Stimulated activated CD4-positive, alpha-beta T cell treated with anti-CD3 and anti-CD28 coated beads, TNF-alpha, amount 100 ng/mL, for 24 hours (primary cell): ENCODE results near the gene SLC4A2.

ENCODE experiments used
- DNase-seq, 3 experiments: peaks; one replicate each; pipeline ENCODE4 v3.0.0-alpha.2; 2020; ENCODE audit warnings: low read depth in 3 of 3

The SLC4A2 gene

DNA sequence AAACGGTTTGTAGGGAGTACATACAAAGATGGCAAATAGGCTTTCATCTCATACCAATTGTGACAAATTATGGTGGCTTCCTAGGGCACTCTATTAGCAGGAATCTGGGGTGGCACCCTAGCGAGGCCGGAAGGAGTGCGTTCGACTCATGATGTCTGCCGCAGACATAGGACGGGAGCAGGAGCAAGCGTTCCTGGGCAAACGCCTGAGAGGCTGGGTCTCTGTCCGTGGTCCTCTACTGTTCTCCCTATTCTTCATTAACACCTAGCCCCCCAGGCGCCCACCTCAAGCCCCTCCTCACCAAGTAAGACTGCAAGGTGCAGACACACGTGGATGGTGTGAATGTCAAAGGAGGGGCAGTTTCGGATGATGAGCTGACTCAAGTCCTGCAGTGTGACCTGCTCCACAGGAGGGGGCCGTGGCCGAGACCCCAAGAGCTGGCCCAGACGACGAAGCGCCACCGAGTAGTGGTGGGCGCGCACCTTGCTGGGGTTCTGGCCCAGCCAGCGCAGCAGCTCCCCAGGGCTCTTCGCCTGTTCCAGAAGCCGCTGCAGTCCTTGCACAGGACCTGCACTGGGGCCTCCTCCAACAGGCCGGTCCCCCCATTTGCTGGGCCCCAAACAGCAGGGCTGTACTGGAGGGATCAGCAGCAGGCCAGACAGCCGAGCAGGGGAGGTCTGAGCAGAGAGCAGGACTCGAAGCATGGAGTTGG lies 20.0 kb downstream of the SLC4A2 start:
- no peak for DNase-seq

DNA sequence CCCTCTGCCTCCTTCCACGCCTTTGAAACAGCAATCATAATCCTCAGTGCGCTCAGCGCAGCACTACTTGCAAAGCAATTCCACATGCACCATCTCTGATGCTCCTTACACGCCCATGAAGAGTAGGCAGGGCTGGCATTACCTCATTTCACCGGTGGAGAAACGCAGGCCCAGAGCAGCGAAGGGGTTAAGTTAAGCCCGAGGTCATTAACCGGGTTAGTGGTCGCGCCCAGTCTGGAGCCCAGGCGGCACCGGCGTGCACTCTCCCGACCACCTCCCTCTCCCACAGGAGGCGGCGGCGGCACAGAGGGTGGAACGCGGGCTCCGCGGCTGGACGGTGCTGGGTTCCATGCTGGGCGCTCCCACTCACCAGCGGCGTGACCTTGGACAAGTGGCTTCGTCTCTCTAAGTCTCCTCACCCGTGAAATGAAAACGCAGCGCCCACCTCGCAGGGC lies 20.7 kb downstream of the SLC4A2 start:
- no peak for DNase-seq

DNA sequence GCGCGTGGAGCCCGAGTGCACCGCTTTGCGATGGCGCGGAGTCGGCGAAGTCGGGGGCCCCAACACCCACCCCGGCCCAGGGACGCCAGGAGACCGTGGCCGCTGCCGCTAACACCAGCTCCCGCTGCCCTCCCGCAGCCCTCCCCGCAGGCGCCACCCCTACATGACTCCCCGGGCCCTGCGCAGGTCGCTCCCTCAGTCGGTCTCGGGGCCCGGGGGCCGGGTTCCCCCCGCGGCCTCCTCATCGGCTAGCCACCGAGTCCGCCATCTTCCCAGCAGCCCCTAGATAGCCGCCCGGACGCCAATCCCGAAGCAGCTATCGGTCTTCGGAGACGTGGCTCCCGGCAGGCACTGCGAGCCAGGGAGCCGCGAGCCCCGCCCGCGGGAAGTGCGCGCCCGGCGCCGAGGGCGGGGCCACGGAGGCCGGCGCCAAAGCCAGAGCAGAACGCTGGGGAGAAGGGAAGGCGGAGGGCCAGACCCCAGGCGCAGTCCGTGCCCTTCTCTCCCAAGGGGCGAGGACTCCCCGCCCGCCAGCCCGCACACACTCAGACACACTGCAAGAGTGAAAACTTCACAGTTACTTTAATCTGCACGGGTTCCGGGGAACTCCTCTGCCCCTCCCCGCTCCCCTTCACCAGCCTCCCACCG lies 21.3 kb downstream of the SLC4A2 start, which contains the start of gene FASTK:
Gene FASTK (minus strand): TSS at position 288 of the 648 bp plus-strand sequence. CDS start 43 bp downstream, at position 245.
- peak; percentile 74 to 87 (median 74) for DNase-seq

DNA sequence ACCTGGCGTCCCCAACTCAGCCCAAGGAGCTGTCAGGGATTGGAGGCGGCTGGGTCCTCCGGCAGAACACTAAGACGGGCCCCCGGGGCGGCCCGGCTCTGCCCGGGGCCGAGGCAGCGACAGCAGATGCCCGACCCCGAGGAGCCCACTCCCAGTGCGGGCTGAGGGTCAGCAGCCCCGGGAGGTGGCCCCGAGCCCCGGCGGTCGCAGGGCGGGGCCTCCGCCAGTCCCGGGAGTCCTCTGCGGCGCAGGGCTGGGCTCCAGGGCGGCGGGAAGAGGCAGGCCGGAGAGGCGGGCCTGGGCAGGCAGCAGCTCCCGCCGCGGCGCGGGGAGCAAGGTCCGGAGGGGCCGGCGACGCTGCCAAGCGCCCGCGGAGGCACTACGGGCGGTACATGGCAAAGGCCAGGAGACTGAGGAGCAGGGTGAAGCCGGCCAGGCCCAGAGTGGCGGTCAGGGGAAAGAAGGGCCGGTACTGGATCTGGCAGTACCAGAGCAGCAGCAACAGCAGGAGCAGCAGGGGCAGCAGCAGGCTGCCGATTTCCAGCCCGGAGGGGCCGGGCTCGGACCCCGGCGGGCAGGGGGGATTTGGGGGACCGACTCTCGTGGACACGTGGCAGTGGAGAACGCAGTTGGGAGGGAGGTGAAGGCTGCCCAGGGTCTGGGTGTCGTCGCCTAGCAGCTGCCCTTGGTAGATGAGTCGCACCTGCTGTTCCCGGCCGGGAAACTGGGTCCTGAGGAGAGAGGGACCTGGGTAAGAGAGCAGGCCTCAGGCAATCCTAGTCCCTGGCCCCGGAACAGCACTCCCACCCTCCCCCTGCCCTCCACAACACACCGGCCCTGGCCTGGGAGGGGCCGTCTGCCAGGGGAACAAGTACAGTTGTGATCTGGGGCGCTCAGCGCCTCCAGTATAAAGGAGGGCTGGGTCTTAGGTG lies 22.0 kb downstream of the SLC4A2 start:
- no peak for DNase-seq

DNA sequence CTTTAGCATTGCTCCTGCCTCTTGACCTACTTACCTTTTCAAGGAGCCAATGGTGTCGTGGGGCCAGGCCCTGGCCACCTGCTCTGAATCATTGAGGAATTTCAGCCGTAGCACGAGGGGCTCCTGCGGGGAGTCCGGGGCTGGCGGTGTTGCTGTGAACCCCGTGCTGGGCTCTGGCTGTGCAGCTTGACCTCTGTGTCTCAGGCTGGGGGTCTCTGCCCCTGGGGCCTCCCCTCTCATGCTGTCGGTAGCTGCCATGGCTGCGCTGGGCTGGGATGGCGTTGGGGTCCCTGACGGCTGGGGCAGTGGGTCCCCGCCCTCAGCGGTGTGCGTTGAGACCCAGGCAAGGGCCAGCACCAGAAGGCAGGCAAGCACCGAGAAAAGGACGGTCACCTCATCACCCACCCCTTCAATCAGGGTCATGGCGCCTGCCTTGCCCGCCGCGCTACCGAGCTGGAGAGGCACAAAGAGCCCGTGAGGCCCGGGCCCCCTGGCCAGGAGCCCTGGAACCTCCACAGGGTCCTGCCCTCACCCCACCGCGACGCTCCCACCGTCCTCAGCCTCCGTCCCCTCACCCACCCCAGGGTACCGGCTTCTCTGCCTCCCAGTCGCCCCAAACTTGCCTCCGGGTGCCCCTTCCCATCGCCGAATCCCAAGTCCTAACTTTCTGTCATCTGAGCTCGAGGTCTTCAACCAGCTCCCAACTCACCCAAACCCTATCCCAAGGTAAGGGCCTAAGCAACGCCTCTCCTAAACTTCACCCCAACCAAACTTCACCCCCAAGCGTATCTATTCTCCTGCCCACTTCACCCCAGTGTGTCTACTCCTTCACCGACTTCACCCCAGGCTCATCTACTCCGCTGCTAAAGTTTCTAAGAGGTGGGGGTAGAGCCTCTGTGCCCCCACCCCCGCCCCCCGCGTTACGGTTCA lies 23.0 kb downstream of the SLC4A2 start:
- DNase-seq: no peak

DNA sequence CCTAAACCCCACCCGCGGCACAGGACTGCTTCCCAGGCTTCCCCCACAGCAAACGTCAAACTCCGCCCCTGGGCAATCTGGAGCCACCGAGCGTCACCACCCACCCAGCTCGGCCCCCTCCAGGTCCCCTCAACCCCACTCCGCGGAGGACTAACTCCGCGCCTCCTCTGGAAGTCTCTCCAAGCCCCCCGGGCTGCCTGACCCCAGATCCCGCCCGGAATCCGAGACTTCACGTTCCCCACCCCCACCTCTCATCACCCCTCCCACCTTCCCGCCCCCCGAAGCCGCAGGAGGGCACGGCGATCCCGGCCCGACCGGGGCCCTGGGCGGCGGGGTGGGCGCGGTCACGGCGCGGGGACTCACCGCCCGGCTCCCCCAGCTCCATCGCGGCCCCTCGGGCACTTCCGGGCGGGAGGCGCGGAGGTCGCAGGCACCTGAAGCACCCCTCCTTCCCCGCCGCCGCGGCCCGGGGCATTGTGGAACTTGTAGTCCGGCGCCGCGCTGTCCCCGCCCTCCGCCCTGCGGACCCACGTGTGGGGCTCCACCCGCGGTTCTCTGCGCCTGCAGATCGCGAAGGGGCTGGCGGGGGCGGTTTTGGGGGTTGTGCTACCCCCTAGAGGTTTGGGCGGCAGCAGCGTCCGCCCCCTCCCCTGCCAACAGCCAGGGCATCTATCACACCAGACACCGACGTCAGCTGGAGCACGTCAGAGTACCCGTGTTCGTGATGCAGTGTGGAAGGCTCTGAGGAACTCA lies 23.9 kb downstream of the SLC4A2 start, which contains the start of gene TMUB1:
Gene TMUB1 (minus strand): TSS at position 423 of the 753 bp plus-strand sequence. CDS start 930 bp downstream, outside the sequence.
- peak; percentile 65 to 81 (median 67) for DNase-seq

DNA sequence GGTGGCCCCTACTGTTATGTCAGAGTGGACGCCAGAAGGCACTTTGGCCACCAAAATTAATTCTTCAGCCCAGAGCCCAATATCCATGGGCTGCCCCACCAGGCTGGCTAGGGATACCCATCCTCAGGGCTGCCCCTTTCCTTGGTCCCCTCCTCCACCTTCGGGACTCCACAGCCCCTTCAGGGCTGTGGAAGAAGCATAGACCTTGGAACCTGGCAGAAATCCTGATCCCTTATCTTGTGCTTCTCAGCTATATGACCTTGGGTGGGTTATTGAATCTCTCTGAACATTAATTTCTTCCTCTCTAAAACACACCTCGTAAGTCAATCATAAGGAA lies 24.4 kb downstream of the SLC4A2 start:
- no peak for DNase-seq

DNA sequence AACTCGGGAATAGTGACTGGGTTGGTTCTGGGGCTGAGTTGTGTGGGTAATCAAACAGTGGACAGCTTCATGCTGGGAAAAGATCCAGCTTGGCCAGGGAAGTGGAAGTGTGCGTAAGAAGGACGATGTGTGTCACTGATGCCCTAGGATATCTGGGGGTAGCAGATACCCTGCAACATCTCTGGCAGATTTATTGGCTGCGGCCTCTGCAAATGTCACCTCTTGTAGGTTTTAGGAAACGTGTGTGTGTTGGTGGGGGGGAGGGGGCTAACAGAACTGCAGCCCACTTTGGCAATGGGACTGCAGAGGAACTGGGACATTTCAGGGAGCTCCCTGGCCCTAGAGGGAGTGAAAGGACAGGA lies 25.9 kb downstream of the SLC4A2 start:
- DNase-seq: no peak

DNA sequence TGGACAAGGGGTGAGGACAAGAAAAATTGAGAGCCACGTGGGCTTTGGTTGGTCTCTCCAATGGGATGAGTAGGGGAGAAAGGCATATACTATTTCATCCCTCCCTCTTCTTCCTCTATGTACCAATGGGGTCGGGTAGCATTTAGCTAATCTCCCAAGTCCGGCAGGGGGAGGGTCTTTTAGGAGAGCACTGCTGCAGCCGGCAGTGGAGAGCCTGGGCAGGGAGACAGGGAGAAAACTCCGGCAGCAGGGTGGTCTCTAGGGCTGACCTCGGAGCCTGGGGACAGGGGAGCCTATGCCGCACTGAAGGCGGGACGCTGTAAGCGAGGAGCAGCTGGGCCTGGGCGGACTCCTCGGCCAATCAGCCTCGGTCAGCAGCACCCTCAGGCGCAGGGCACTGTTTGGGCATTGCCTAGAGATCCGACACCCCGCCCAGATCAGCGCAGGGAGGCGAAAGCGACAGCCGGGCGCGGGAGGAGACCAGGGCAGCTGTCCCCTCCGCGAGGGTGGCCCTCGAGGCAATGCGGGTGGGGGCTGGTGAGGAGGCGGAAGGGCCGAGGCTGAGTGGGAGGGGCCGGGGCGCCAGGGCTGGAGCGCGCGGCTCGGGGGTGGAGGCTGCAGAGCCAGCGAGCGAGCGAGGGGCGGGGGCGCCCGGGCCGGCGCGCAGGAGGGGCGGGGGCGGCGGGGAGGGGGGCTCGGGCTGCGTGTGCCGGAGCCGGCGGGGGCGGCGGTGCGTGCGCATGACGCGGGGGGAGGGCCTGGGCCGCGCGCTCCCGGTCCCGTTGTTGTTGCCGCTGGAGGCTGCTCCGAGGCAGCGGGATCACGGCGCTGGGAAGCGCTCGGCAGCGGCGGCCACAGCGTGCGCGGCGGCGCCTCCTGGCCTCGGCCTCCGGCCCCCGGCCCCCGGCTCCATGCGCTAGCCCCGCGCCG lies 26.6 kb downstream of the SLC4A2 start, which contains the start of gene AGAP3:
Gene AGAP3 (plus strand): TSS at position 785 of the 930 bp plus-strand sequence. CDS start 267 bp downstream, outside the sequence.
- peak in 2 of 3 experiments; percentile 32 to 60 for DNase-seq

DNA sequence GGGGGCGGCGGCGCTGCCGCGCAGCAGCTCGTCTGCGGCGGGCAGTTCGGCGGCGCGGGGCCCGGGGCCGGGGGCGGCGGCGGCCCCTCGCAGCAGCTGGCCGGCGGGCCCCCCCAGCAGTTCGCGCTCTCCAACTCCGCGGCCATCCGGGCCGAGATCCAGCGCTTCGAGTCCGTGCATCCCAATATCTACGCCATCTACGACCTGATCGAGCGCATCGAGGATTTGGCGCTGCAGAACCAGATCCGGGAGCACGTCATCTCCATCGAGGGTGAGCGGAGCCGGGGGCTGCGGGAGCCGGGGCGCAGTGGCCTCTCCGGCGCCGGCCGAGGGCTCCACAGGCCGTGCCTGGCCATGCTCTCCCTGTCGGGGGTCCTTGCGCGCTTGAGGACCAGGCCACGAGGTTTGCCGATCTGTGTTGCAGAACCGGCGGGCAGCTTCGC lies 27.4 kb downstream of the SLC4A2 start:
- DNase-seq: peak in 2 of 3 experiments; percentile 14 to 36

DNA sequence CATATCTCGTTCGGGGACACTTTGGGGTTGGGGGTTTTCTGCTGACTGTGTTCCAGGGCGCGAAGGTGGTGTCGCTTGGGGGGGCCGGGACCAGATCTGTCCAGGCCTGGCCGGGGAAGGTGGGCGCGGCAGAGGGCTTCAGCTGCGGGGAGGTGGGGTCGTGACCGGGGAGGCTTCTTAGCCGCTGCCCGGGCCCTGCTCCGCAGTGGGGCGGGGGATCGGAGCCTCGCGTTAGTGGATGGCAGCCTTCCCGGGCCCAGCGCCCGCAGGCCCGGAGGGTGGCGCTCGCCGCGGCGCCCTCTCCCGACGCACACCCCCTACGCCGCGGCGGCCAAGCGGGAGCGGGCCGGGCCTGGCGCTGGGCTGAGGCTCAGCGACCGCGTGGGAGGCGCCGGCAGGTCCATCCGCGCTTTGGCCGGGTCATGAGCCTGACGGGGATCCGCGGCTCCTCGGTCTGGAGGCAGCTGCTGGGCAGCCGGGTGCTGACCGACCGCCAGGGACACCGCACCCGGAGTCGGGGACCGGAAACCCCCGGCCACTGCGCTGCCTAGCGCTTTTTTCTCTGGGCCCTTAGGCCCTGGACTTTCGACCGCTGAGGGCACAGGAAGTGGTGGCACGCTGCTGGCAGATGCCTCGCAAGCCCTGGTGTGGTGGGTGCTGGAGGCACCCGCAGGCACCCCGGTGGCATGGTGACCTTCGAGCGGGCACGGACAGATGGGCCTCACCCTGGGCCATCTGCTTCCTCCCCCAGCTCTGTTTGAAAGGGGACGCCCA lies 28.0 kb downstream of the SLC4A2 start:
- peak in 1 of 3 experiments; percentile 37 for DNase-seq

DNA sequence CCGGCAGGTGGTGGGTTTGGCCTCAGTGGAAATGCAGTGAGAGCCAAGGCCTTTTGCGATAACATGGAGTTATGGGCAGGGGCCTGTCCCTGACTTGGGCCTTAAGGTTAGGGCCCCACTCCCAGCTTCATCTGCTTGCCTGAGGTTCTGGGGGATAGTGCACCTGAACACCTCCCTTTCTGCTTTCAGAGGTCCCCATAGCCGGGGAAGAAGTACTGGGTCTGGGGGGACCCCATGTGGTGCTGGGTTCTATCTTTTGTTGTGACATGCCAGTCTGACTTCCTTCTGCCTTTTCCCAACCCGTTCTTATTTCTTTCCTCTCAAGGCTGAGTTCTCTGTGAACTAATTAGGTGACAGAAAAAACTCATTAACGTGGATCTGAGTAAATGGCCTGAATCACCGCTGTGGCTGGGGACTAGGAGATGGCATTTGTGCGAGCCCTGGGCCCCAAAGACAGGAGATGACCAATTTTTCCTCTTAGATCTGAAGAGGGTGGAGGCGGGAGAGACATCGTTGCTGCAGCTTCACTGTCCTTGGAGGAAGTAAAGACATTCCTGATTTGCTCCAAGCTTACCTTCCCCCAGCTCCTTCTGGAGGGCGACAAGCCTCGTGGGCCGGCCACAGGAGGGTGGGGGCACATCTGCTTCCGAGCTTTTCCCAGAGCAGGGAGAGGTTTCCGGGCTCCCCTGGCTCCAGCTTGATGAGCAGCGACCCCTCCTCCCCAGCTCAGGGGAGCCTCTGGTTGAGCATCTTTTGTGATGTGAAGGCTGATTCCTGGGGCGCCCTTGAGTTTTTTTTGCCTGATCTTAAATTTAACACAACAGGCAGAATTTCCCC lies 28.8 kb downstream of the SLC4A2 start:
- DNase-seq: no peak

DNA sequence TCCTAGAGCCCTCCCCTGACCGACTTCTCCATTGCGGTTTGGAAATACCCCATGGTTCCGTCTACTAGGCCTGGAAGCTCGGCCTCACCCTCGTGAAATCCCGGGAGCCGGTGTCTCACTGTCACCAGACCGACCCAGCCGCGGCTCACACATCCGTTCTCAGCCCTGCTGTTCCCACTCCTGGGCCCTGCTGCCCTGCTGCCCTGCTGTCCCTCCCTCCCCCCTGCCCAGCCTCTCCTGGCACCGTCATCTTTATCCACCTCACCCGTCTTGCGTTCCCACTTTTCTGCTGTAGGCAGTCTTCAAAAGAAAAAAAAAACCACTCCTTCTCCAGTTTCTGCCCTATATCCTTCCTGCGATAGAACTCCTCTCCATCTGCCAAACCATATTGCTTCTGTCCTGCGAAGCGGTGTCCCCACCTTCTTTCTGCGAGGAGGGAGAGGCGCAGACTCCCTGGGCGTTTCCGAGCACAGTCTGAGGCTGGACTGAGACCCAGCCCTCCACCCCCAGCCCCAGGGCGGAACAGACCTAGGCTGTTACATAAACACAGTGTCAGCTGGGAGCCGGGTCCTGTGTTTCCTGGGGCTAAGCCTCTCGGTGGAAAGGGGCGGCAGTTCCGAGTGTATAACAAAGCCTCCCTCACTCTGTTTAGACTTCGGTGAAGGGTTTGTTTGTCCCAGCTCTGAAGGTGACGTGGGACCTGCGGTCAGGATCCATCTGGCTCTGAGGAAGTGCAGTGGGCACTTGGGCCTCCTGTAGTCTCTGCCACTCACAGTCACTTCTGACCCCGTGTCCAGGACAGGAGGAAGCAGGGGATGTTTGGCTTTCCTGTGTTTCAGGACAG lies 29.7 kb downstream of the SLC4A2 start:
- no peak for DNase-seq

DNA sequence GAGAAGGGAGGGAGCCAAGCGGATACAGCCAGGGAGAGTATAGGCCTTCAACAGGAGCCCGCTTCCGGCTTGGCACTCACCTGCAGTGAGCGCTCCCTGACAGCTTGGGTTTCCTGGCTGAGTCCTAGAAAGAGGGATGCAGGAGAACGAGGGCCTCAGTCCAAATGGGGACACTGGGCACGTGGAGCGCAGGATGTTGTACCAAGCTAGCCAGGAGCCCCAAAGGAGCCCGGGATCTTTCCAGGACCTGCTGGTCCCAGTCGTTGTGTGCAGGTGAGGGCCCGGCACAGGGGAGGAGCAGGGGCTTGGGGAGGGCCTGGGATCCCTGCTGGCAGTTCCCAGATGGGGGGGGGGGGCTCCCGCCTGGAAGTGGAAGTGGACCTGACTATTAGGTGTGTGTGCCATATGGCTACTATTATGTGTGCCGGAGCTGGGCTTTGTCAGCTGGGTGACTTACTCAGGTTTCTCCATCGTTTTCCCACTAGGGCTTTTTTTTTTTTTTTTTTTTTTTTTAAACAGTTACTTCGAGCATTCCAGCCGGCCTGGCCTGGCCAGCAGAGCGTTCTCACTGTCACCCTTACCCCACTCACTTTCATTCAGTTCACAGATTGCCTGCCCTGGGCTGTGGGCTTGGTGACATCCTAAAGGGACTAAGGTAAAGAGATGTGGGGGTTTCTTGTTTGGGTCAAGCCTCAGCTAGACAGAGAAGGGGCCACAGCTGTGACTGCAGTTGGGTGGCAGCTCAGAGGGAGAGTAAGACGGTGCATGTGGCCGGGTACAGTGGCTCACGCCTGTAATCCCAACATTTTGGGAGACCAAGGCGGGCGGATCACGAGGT lies 30.7 kb downstream of the SLC4A2 start:
- no peak for DNase-seq

DNA sequence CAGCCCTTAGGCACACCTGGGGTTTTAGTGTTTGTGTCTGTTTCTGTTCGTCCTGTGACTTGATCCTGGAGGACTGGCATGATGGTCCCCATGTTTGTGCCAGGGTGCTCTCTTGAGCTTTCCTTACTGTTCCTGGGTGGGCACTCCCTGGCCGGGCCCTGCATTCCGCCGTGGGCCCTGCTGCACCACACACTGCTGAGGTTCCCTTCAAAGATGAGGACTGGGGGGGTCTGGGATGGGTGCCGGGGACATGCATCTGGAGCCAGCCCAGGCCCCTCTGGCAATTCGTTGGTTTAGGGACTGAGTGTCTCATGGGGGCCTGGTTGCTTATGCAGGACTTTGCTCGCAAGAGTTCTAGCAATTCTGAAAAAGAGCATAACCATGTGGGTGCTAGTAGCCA lies 31.6 kb downstream of the SLC4A2 start:
- DNase-seq: no peak
